HUES64 (cell line): Measurements from ENCODE around the gene KLK6.

ENCODE experiments used
- H3K27ac ChIP-seq: 2 replicates; pipeline ENCODE4 v1.7.0; 2013; ENCODE audit warnings: low read depth, low read length, inconsistent platforms
- H3K27me3 ChIP-seq: 2 replicates; pipeline ENCODE4 v1.6.1; 2013; ENCODE audit warnings: mild to moderate bottlenecking, low read length; ENCODE audit not compliant: insufficient read depth
- H3K36me3 ChIP-seq: 2 replicates; pipeline ENCODE4 v1.6.1; 2013; ENCODE audit warnings: mild to moderate bottlenecking, low read length; ENCODE audit not compliant: insufficient read depth
- H3K4me1 ChIP-seq: 2 replicates; pipeline ENCODE4 v1.6.1; 2013; ENCODE audit warnings: mild to moderate bottlenecking, low read length, moderate library complexity; ENCODE audit not compliant: insufficient read depth
- H3K4me3 ChIP-seq: 2 replicates; pipeline ENCODE4 v1.5.1; 2013; ENCODE audit warnings: mild to moderate bottlenecking, low read length, moderate library complexity
- H3K9ac ChIP-seq: 2 replicates; pipeline ENCODE4 v1.6.1; 2013; ENCODE audit warnings: mild to moderate bottlenecking, low read depth, low read length
- H3K9me3 ChIP-seq: 2 replicates; pipeline ENCODE4 v1.6.1; 2013; ENCODE audit warnings: low read depth, low read length; ENCODE audit not compliant: insufficient read depth
- WGBS: fragments of 150-250, 120-280 bp; methylation state at CpG from one replicate; pipeline ENCODE4 v1.1.7; 2013; ENCODE audit warnings: missing lambda C conversion rate; 5-methylcytosine and 5-hydroxymethylcytosine counted together

The KLK6 gene

DNA sequence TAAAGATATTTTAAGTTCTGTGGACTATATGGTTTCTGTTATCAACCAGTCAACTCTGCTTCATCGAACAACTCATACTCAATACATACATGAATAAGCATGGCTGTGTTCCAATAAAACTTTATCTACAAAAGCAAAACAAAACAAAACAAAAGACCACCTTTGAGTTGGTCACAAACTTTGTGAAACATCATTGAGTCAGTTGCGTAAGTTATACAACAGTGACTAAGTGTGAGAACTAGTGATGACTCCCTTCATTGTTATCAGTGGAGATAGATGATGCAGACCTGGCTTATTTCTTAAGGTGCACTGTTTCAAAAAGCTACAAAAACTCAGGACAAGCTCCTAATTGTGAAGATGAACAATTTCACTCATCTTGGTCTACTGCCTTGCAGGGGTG, 43.7 kb downstream of the KLK6 start:
- WGBS: 93% methylated on average over 2 of the region's 2 CpGs
- Histone ChIP-seq H3K9me3 (no peaks in the 10 kb centered on the region), H3K4me1 (0 out of 2 replicates have a peak, but pooled peaks cover 4% of the 10 kb centered on the region), H3K36me3 (no peaks in the 10 kb centered on the region), H3K27ac (no peak overlapping the region), H3K27me3 (peaks cover 17% of the 10 kb centered on the region; the same call in 1 of the 2 replicates), H3K4me3 (no peak overlapping the region), H3K9ac (no peak overlapping the region)

DNA sequence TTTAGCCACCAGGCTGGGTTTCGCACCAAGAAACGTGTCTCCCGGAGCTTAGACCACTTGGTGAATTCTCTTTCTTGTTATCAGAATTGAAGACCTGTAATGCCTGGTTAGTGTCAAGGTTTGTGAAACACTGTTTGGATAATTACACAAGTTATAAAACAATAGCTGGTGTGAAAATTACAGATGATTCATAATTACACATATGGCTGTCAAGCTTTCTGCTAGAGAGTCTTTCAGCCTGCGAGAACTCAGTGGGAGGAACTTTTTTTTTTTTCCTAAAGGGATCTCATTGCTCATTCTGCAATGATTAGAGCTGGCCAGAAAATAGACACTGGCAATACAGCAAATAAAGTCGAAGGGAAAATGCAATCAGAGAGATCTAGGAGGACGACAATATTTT, 44.8 kb downstream of the KLK6 start:
- no peak overlapping the region for H3K27ac ChIP-seq
- 0 out of 2 replicates have a peak, but pooled peaks cover 4% of the 10 kb centered on the region for H3K4me1 ChIP-seq
- no peaks in the 10 kb centered on the region for H3K36me3 ChIP-seq
- no peaks in the 10 kb centered on the region for H3K9me3 ChIP-seq
- H3K9ac ChIP-seq: no peak overlapping the region
- WGBS: 82% methylated on average over 6 of the region's 6 CpGs
- no peak overlapping the region for H3K4me3 ChIP-seq
- H3K27me3 ChIP-seq: peaks cover 21% of the 10 kb centered on the region

GRCh38 chr19:50922317-50922853, 47.0 kb downstream of the KLK6 start:
- no peak overlapping the region for H3K27ac ChIP-seq
- H3K9ac ChIP-seq: no peak overlapping the region
- H3K36me3 ChIP-seq: no peaks in the 10 kb centered on the region
- H3K27me3 ChIP-seq: peaks cover 28% of the 10 kb centered on the region
- 40% methylated on average over 21 of the region's 21 CpGs for whole genome bisulfite sequencing
- no peaks in the 10 kb centered on the region for H3K9me3 ChIP-seq
- H3K4me3 ChIP-seq: no peak overlapping the region
- 0 out of 2 replicates have a peak, but pooled peaks cover 4% of the 10 kb centered on the region for H3K4me1 ChIP-seq

DNA sequence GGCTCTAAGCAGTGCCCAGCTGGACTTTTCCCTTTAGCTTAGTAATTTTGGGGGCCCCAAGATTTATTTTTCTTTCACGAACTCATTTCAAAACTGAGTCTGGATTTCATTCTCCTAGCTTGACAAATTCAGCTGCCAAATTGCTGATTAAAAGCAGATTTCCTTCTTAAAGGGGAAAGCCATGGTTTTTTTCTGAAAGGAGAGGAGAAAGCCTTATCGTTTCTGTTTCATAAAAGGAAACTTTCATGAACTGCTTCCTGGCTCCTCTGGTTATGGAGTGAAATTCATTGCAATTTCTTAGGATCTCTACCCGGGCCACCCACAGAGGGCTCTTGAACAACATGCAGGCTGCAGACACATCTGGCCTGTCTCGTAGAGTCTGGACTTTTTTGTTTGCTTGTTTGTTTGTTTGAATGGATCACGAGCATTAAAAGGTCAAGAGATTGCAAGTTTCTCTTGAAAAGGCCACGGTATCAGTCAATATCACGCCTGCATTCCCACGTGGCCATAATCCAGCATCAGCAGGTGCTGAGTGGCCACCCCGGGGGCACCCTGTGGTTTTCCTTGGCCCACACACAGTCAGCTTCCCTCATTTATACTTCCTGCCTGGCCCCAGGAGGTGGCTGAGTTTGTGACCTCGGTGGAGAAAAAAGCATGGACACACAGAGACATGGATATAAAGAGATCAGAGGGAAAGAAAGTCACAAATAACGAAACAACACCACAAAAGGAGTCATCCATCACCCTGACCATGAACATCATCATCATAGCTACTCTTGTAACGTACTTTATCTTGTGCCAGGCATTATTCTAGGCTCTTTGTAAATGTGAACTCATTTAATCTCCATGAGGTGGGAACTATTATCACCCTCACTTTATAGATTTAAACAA, 47.7 kb downstream of the KLK6 start:
- Histone ChIP-seq H3K4me1 (0 out of 2 replicates have a peak, but pooled peaks cover 4% of the 10 kb centered on the region), H3K27ac (no peak overlapping the region), H3K27me3 (peaks cover 31% of the 10 kb centered on the region), H3K9me3 (no peaks in the 10 kb centered on the region), H3K36me3 (no peaks in the 10 kb centered on the region), H3K9ac (no peak overlapping the region), H3K4me3 (no peak overlapping the region)
- 34% methylated on average over 11 of the region's 12 CpGs for WGBS

DNA sequence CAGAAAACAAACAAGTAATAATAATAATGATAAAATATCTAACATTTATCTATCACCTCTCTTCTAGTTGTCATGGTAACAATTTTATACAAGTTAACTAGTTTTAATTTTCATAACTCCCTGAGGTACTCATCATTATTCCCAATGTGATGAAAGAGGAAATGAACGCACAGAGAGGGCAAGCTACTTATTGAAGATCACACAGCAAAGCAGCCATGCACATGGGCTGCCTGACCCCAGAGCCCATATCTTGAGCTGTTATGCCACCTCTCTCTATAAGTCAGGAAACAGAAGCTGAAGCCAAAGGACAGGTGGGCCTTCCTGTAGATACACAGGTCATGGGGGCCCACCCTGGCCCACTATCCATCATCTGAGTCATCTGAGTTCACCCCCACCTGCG, 53.3 kb downstream of the KLK6 start:
- no peak overlapping the region for H3K4me3 ChIP-seq
- H3K27ac ChIP-seq: no peak overlapping the region
- H3K4me1 ChIP-seq: no peaks in the 10 kb centered on the region
- no peaks in the 10 kb centered on the region for H3K36me3 ChIP-seq
- no peak overlapping the region for H3K9ac ChIP-seq
- H3K9me3 ChIP-seq: no peaks in the 10 kb centered on the region
- 83% methylated on average over 2 of the region's 2 CpGs for WGBS
- peaks cover 57% of the 10 kb centered on the region for H3K27me3 ChIP-seq

DNA sequence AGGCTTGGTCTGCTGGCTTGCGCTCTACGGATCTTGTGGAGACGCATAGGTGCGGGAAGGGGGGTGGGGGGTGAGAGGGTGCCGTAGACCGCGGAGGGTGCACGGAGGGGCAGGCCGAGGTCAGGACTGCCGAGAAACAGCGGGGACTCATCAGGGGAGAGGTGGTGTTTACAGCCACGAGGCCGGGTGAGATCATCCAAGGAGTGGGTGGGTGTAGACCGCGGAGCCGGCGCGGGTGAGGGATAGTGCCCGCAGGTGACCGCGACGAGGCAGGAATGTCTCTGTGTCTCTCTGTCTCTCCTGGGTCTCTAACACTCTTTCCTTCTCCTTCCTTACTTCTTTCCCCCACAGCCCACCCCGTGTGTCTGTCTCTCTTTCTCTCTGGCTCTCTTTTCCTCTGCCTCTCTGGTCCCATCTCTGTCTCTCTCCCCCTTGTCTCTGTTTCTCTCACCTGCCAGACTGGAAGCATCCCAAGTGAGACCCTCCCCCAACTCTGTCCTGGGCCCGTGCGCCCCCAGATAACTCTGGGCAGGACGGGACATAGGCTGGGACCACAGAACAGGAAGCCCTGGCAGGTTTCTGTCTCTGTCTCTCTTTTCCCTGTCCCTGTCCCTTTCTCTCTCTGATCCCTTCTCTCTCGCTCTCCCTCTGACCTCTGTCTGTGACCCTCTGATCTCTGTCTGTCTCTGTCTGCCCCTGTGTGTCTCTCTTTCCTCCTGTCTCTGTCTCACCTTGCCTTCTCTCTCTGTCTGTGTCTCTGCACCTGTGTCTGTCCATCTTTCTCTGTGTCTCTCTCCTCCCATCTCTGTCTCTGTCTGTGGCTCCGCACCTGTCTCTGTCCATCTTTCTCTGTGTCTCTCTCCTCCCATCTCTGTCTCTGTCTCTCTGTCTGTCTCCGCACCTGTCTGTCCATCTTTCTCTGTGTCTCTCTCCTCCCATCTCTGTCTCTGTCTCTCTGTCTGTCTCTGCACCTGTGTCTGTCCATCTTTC, 56.4 kb downstream of the KLK6 start:
- Histone ChIP-seq H3K4me3 (peak overlapping the region; percentile 43), H3K9ac (no peak overlapping the region), H3K9me3 (no peaks in the 10 kb centered on the region), H3K27me3 (peaks cover 63% of the 10 kb centered on the region), H3K4me1 (no peaks in the 10 kb centered on the region), H3K36me3 (no peaks in the 10 kb centered on the region), H3K27ac (no peak overlapping the region)
- 34% methylated on average over 29 of the region's 29 CpGs for WGBS

- peaks cover 69% of the 10 kb centered on the region for H3K27me3 ChIP-seq
These were observed 57.2 kb downstream of the KLK6 start for GRCh38 chr19:50912102-50912599.

DNA sequence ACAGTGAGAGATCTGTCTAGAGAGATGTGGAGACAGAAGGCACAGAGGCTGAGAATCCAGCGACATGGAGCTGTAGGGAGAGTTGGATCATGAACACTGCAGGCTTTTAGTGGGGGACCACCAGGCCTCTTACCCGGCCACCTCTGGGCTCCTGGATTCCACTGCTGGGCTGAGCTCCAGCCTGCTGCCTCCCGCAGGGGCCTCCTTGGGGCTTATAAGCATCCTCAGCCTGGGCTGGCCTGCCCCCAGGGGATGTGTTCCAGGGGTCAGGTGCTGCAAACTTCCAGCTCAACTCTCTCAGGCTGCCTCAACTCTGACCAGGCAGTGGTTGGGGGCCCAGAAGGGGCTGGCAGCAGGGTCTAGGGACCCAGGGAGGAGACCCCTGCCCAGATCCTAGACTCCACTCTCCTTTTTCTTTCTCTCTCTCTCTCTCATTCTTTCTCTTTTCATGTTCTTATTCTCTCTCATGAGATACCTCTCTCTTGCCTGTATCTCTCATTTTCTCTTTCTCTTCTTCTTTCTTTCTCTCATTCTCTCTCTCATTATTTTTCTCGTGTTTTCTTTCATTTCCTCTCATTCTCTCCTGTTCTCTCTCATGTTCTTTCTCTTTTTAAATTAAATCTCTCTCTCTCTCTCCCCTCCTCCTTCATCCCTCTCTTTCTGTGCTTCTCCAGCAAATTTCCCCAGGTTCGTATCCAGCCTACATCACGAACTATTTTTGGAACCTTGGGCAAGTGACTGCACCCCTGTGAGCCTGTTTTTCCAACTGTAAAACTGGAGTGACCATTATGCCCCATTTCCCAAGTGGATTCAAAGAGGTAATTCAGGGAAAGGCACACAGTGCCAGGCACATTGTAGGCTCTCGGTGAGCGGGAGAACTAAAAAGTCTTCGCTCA, 57.9 kb downstream of the KLK6 start, which contains the start of gene KLK4:
Gene KLK4 (minus strand): TSS at position 190 of the 896 bp plus-strand sequence. CDS start 657 bp downstream, outside the sequence.
- Histone ChIP-seq H3K9ac (no peak within 1 kb of the TSS), H3K27ac (no peak within 1 kb of the TSS), H3K36me3 (no peaks in the 10 kb centered on the region), H3K9me3 (no peaks in the 10 kb centered on the region), H3K4me3 (no peak within 1 kb of the TSS), H3K4me1 (no peaks in the 10 kb centered on the region), H3K27me3 (peaks cover 66% of the 10 kb centered on the region)
- WGBS: 77% methylated on average over 9 of the region's 9 CpGs

More at GRCh38 chr19:50912102-50912599, 57.2 kb downstream of the KLK6 start:
- Histone ChIP-seq H3K4me3 (peak overlapping the region; percentile 43; the same call in 1 of the 2 replicates), H3K36me3 (no peaks in the 10 kb centered on the region), H3K27ac (no peak overlapping the region), H3K4me1 (no peaks in the 10 kb centered on the region), H3K9ac (no peak overlapping the region), H3K9me3 (no peaks in the 10 kb centered on the region)
- 71% methylated on average over 20 of the region's 21 CpGs for WGBS

- peaks cover 66% of the 10 kb centered on the region for H3K27me3 ChIP-seq
- H3K9me3 ChIP-seq: no peaks in the 10 kb centered on the region
- 71% methylated on average over 4 of the region's 4 CpGs for WGBS
- H3K9ac ChIP-seq: no peak overlapping the region
- no peaks in the 10 kb centered on the region for H3K36me3 ChIP-seq
- H3K4me1 ChIP-seq: no peaks in the 10 kb centered on the region
- H3K4me3 ChIP-seq: no peak overlapping the region
- H3K27ac ChIP-seq: no peak overlapping the region
These were observed 58.7 kb downstream of the KLK6 start for GRCh38 chr19:50910722-50911121.
